HG02798 (cell line): ENCODE measurements around the gene PTPN1.
"Not testable (repeated sequence)": the region's sequence is repeated elsewhere in the genome, so short reads cannot be mapped to it uniquely, and the experiment has no call there.

ENCODE experiments used
- ATAC-seq: cut with Tn5 transposase; IDR thresholded peaks from one replicate; pipeline ENCODE4 v1.9.1; 2021; ENCODE audit warnings: mild to moderate bottlenecking; ENCODE audit not compliant: unreplicated experiment, poor library complexity

The PTPN1 gene

GRCh38 chr20:50585214-50585613 lies 75.0 kb downstream of the PTPN1 start:
- no peak for ATAC-seq

GRCh38 chr20:50585678-50586077 lies 75.5 kb downstream of the PTPN1 start:
- ATAC-seq, result no peak

- no peak for ATAC-seq
Measured at GRCh38 chr20:50586531-50587232, 76.5 kb downstream of the PTPN1 start.

- ATAC-seq, result no peak
Measured at GRCh38 chr20:50587291-50587961, 77.2 kb downstream of the PTPN1 start.

GRCh38 chr20:50588034-50588736 lies 78.0 kb downstream of the PTPN1 start:
- ATAC-seq, result no peak

- ATAC-seq, result no peak
Measured at GRCh38 chr20:50589548-50590347, 79.6 kb downstream of the PTPN1 start.

- ATAC-seq, result no peak
Measured at GRCh38 chr20:50590348-50590664, 80.1 kb downstream of the PTPN1 start.

- ATAC-seq, result no peak
Measured at GRCh38 chr20:50591233-50591852, 81.2 kb downstream of the PTPN1 start.

GRCh38 chr20:50592282-50593004 lies 82.3 kb downstream of the PTPN1 start:
- no peak for ATAC-seq

GRCh38 chr20:50593005-50593335 lies 82.8 kb downstream of the PTPN1 start:
- no peak for ATAC-seq

GRCh38 chr20:50594231-50594590 lies 84.0 kb downstream of the PTPN1 start:
- ATAC-seq, result no peak

GRCh38 chr20:50594591-50595432 lies 84.6 kb downstream of the PTPN1 start:
- ATAC-seq, result no peak

- ATAC-seq, result no peak
Measured at GRCh38 chr20:50595433-50595895, 85.3 kb downstream of the PTPN1 start.

- no peak for ATAC-seq
Measured at GRCh38 chr20:50595988-50596693, 86.0 kb downstream of the PTPN1 start.

- no peak for ATAC-seq
Measured at GRCh38 chr20:50596694-50597021, 86.5 kb downstream of the PTPN1 start.

- ATAC-seq, result no peak
Measured at GRCh38 chr20:50597406-50597969, 87.3 kb downstream of the PTPN1 start.

GRCh38 chr20:50598074-50598473 lies 87.9 kb downstream of the PTPN1 start:
- ATAC-seq, result no peak

- not testable (repeated sequence) for ATAC-seq
Measured at GRCh38 chr20:50598768-50599167, 88.6 kb downstream of the PTPN1 start.
